NCI-H510A (cell line): ENCODE measurements around the gene NBEA.

Source experiments
- DNase-seq: peaks from one replicate; lab custom pipeline; 2025; lab: John Stamatoyannopoulos, UW

NBEA gene

GRCh38 chr13:35279500-35279899 lies 337.4 kb downstream of the NBEA start:
- DNase-seq = no peak

- peak; percentile 5 for DNase-seq
These were observed 341.8 kb downstream of the NBEA start for GRCh38 chr13:35283856-35284255.

- DNase-seq = no peak
These were observed 343.6 kb downstream of the NBEA start for GRCh38 chr13:35285677-35286076.

GRCh38 chr13:35292329-35292728 lies 350.3 kb downstream of the NBEA start:
- DNase-seq = no peak

GRCh38 chr13:35293579-35294226 lies 351.6 kb downstream of the NBEA start:
- no peak for DNase-seq

- DNase-seq = no peak
These were observed 367.6 kb downstream of the NBEA start for GRCh38 chr13:35309706-35310105.

- no peak for DNase-seq
These were observed 390.1 kb downstream of the NBEA start for GRCh38 chr13:35332134-35332533.

GRCh38 chr13:35333157-35333556 lies 391.1 kb downstream of the NBEA start:
- DNase-seq = no peak

GRCh38 chr13:35342440-35342839 lies 400.4 kb downstream of the NBEA start:
- DNase-seq = no peak

GRCh38 chr13:35343417-35343816 lies 401.3 kb downstream of the NBEA start:
- DNase-seq = no peak

- DNase-seq = no peak
These were observed 403.9 kb downstream of the NBEA start for GRCh38 chr13:35345992-35346391.

- no peak for DNase-seq
These were observed 404.4 kb downstream of the NBEA start for GRCh38 chr13:35346494-35346893.

GRCh38 chr13:35347679-35348205 lies 405.7 kb downstream of the NBEA start:
- DNase-seq = no peak

GRCh38 chr13:35349052-35349451 lies 407.0 kb downstream of the NBEA start:
- DNase-seq = no peak

- DNase-seq = no peak
These were observed 407.7 kb downstream of the NBEA start for GRCh38 chr13:35349673-35350278.

GRCh38 chr13:35354285-35354684 lies 412.2 kb downstream of the NBEA start:
- no peak for DNase-seq

- DNase-seq = no peak
These were observed 412.8 kb downstream of the NBEA start for GRCh38 chr13:35354882-35355281.

GRCh38 chr13:35356572-35356971 lies 414.5 kb downstream of the NBEA start:
- no peak for DNase-seq

- DNase-seq = no peak
These were observed 423.8 kb downstream of the NBEA start for GRCh38 chr13:35365883-35366282.

- no peak for DNase-seq
These were observed 425.5 kb downstream of the NBEA start for GRCh38 chr13:35367586-35367985.

GRCh38 chr13:35378939-35379338 lies 436.9 kb downstream of the NBEA start:
- no peak for DNase-seq

- DNase-seq = no peak
These were observed 437.6 kb downstream of the NBEA start for GRCh38 chr13:35379663-35380062.

GRCh38 chr13:35387682-35388250 lies 445.7 kb downstream of the NBEA start:
- DNase-seq = no peak
